H1 (cell line): ENCODE measurements around the gene SV2A. TPM values are rescaled to one million over a fixed set of nuclear protein-coding genes. Genes with fewer than 3 reads are reported as not detected.

Experiments used
- KDM5A ChIP-seq: fragments of 200-600 bp; IDR thresholded peaks from 2 replicates; pipeline ENCODE4 v1.7.1; 2012; ENCODE audit warnings: mild to moderate bottlenecking, low read length, inconsistent platforms, mixed read lengths
- NANOG ChIP-seq: IDR thresholded peaks from 2 replicates; pipeline ENCODE4 v1.6.1; 2011; ENCODE audit warnings: low read length, low read depth, mild to moderate bottlenecking, inconsistent platforms; ENCODE audit not compliant: insufficient read depth, poor library complexity, severe bottlenecking
- RBBP5 ChIP-seq: IDR thresholded peaks from 2 replicates; pipeline ENCODE4 v1.7.1; 2012; ENCODE audit warnings: low read depth, mild to moderate bottlenecking, inconsistent platforms, low read length, moderate library complexity, borderline replicate concordance
- SP4 ChIP-seq: IDR thresholded peaks from 2 replicates; pipeline ENCODE4 v1.6.1; 2012; ENCODE audit warnings: low read length, inconsistent platforms
- polyA plus RNA-seq, 7 experiments: library from polyadenylated mRNA; depleted of rRNA in 3 of 7; stranded (reverse) in 5 of 7; unstranded in 2 of 7; fragments of >200 nt in 5 of 7; fragments of 200-250 nt in 2 of 7; gene quantifications; 1 replicate in 5 of 7; 2 replicates in 1 of 7; 4 replicates in 1 of 7; pipeline versions ENCODE4 v1.2.1 to v1.2.3, GENCODE V29; 2011 to 2013; ENCODE audit warnings: missing spikeins in 2 of 7, mixed read lengths in 2 of 7
- total RNA-seq: library from RNA; stranded (reverse); fragmentation: NEBNext Ultra II Directional; extraction: Animal tissue kit (Norgen Biotek cat#: 25700); gene quantifications from 2 replicates; pipeline ENCODE4 v1.2.1, GENCODE V29; 2021

SV2A gene
- total and polyA plus RNA-seq, 2 of the 8 experiments (the other 6 are each of a cell fraction or from before 2014, with no cell fraction given) = 41.8 to 51.8 TPM

DNA sequence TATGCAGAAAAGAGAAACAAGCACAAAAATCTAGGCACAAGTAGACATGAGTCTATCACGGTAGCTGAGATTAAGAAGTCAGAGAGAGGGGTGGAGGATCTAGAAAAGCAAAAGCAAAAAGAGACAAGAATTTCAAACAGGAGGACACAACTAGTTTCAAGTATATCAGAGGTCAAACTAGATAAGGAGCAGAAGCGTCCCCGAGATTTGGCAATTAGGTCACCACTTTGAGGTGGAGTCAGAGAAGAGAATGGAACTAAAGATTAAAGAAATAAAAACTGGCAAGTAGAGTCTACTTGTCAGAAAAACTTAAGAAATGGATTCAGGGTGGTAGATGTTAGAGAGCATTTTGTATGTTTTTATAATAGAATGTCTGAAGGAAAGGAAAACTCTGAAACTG, 7.7 kb upstream of the SV2A start (continued):
- TF ChIP-seq NANOG = no peak
- TF ChIP-seq SP4 = no peak
- no peak for TF ChIP-seq KDM5A
- TF ChIP-seq RBBP5 = no peak
